HG03045 (cell line): ENCODE measurements around the gene CRHR1.

Experiments used
- ATAC-seq: cut with Tn5 transposase; IDR thresholded peaks from one replicate; pipeline ENCODE4 v1.9.1; 2021; ENCODE audit warnings: mild to moderate bottlenecking, moderate library complexity; ENCODE audit not compliant: unreplicated experiment

Gene CRHR1

DNA sequence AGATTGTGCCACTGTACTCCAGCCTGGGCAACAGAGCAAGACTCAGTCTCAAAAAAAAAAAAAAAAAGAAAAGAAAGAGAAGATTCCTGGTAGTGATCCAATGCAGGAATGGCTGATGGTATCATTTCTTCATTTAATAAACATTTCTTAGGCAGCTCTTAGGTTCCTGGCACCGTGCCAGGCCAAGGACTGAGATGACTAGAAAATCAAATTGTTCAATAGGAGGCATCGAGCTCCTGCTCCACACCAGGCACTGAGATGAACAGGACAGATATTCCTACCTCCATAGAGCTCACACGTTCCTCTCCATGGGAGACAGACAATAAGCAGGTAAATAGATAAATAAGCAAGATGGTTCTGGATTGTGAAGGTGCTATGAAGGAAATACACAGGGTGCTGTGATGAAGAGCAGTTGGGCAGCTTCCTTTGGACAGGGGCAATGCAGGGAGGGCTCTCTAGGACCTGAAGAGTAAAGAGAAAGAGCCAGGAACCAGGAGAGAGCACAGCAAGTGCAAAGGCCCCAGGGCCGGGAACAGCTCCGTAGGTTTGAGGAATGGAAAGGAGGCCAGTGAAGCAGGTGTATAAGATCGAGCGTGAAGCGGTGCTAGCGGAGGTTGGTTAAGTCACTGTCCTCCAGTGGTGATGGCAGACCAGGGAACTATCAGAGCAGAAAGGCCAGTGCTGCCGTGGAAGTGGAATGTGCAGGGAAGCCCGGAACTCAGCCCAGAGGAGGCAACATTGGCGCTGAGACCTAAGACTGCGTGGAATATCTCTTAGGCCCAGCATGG lies 26.5 kb upstream of the CRHR1 start:
- no peak for ATAC-seq

DNA sequence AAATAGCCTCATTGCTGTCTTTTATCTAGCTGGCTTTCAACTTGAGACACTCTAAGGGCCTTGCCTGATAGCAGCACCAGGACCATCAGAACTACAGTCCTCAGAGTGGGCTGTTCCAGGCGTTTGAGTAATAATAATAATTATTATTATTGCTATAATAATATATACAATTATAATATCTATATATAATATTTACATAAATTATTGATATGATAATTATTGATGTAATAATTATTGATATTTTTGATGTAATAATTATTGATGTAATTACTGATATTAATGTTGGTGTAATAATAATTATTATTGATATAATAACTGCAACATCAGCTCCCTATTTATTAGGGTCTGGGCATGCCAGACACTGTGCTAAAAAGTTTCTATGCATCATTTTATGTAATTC lies 25.6 kb upstream of the CRHR1 start:
- ATAC-seq: no peak

- no peak for ATAC-seq
Observed at GRCh38 chr17:45759761-45760160, 24.4 kb upstream of the CRHR1 start.

- ATAC-seq: no peak
Observed at GRCh38 chr17:45761957-45762565, 22.1 kb upstream of the CRHR1 start.

GRCh38 chr17:45763182-45763581 lies 20.9 kb upstream of the CRHR1 start:
- no peak for ATAC-seq

GRCh38 chr17:45764479-45764878 lies 19.6 kb upstream of the CRHR1 start:
- ATAC-seq: no peak

GRCh38 chr17:45768000-45768399 lies 16.1 kb upstream of the CRHR1 start:
- no peak for ATAC-seq

DNA sequence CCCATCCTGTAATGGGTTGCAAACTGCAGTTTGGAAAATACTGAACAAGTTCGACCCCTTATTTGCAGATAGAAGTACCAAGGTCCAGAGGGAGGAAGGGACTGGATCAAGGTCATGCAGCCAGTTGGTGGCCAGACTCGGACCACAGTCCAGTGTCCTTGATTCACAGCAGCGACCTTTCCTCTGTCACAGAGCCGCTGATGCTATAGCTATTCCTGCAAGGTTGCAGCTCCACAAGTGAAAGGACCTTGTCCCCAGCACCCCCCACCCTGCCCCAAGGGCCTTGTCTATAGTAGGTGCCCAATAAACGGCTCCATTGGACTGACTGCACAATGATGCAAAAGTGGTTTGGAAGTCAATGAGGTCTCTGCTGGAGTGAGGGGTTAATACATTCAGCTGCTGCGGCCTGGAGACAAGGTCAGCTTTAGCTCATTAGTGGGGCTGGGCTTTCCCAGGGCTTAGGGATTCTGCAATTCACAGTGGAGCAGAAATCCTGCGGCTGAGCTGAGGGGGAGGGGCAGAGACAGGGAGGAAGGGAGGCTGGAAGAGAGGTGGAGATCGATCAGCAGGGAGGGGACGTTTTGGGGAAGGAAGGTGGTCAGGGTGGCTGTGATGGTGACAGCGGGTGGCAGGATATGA lies 13.4 kb upstream of the CRHR1 start:
- no peak for ATAC-seq

DNA sequence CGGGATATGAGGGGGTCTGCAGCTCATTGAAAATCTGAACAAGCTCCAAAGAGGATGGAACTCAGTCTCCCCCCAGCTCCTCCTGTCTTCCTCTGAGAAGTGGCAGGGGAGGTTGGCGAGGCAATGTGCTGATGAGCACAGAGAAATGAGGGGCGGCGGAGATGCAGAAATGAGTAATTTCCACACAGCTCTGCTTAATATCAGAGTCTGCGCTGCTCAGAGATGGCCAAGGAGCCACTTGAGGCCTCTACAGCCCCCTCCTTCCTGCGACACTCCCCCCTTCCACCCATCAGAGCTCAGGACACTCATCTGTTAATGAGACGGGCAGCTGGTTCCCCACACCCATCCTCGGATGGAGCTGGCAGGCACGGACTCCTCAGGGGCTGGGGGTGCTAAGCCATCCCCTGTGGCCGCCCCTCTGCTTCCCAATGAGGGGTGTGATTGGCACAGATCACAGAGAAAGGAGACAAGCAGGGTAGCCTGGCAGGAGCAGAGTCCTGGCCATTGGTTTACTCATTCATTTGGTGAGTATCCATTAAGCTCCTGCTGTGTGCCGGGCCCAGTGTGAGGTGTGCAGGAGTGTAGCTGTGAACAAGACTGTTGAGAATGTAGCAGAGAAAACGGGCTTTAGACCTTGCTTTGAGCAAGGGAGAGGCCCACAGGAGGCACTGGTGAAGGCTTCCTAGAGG lies 12.7 kb upstream of the CRHR1 start:
- ATAC-seq: no peak

DNA sequence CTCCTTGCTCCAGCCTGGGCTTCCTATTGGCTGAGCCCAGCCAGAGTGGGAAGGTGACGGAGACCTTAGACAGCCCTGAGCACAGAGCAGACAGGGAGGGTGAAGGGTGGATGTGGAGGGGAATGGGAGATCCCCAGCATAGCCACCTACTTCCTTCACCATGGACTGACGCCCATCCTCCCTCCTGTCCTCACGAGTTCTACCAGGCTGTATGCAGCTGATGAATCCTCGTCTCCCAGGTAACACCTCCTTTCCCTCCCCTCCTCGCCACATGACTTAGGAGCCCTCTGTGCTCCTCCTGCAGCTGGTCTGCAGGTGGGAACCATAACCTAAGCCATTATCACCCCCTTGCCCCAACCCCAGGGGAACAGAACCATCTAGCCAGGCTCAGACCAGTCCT lies 9.0 kb upstream of the CRHR1 start:
- ATAC-seq: no peak

- no peak for ATAC-seq
Observed at GRCh38 chr17:45775576-45776011, 8.5 kb upstream of the CRHR1 start.

GRCh38 chr17:45776896-45777295 lies 7.2 kb upstream of the CRHR1 start:
- no peak for ATAC-seq

GRCh38 chr17:45777388-45777787 lies 6.7 kb upstream of the CRHR1 start:
- no peak for ATAC-seq

GRCh38 chr17:45780921-45781320 lies 3.2 kb upstream of the CRHR1 start:
- ATAC-seq: no peak

- ATAC-seq: no peak
Observed at GRCh38 chr17:45782889-45783592, 1.1 kb upstream of the CRHR1 start.

DNA sequence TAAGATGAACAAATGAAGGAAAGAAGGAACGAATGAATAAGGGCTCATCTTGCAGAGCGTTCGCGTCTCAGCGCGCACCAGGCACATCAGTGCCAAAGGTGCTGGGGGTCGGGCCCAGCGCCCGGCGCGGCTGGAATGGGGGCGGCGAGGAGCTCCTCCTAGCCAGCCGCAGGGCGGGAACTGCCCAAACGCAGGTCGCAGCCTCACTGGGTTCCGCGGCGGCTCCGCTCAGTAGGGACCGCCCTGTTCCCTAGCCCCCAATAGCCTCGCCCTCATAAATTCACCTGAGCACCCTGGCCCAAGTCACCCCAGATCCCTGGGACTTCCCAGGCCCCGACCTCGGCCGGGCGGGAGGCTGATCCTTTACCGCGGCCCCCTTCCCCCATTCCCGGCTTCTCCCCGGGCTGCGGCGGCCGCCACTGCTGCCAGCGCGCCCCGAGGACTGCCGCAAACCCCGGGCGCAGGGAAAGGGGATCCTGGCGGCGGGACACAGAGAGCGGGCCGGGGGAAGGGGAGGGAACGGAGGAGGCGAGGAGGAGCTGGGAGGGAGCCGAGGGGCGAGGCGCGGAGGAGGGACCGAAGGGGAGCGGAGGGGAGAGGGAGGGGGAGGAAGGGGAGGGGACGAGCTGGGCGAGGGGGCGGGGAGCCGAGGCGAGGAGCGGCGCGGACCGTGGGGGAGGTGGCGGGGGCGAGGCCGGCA lies 377 bp upstream of the CRHR1 start:
- ATAC-seq: no peak

GRCh38 chr17:45784741-45785479 lies 790 bp downstream of the CRHR1 start:
- ATAC-seq: no peak

- ATAC-seq: no peak
Observed at GRCh38 chr17:45785480-45786193, 1.5 kb downstream of the CRHR1 start.

DNA sequence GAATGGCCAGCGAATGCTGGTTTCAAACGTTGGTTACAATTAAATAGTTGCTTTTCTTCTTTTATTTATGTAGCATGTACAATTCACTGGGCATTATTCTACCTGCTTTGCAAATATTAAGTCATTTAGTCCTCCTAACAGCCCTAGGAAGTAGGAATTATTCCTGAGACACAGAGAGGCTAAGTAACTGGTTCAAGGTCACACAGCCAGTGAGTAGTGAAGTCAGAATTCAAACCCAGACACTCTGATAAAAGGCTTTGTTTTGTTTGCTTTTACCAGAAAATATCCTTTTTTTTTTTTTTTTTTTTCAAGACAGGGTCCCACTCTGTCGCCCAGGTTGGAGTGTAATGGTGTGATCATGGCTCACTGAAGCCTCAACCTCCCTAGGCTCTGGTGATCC lies 2.2 kb downstream of the CRHR1 start:
- no peak for ATAC-seq
